22Rv1 (cell line): ENCODE data around the gene CD247.

Experiments used
- CTCF ChIP-seq: fragments of 450-650 bp; IDR thresholded peaks from 2 replicates; pipeline ENCODE4 v1.5.1; 2017; ENCODE audit warnings: mild to moderate bottlenecking
- ZFX ChIP-seq: fragments of 450-650 bp; IDR thresholded peaks from 2 replicates; pipeline ENCODE4 v1.6.1; 2017; ENCODE audit warnings: antibody characterized with exemption, borderline replicate concordance

DNA sequence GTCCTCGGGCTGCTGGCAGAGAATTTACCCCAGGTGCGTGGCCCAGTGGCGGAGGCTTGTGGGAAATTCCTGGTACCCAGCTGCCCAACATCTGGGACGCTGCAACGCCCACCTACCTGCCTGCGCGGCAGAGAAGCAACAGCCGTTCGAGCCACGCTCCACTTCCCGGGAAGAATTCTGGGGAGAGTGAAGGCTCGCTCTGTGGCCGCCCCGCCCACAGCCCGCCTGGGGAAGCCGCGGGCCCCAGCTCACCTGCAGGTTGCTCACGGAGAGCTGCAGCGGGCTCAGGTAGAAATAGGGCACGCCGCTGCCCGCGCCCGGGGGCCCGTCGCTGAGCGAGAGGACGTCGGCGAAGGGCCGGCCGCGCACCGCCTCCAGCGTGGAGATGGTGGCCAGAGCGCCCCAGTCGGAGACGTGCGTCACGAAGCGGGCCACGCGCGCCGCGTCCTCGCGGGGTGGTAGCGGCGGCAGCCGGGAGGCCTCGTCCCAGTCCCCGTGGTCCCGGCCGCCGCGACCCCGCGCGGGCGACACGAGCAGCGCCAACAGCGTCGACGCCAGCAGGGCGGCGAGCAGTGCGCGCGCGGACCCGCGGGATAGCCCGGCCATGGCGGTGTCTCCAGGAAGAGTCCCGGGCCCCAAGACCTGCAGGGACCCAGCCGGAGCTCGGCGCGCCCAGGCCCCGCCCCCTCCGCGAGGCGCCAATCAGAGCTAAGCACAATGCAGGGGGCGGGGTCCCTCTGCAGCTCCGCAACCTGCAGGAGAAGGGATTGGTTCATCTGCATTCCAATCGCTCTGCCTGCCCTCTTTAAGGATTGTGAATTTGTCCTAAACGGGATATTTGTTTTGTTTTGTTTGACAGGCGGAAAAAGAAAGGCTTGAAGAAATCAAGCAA is 35.1 kb upstream of the CD247 start, which contains the start of gene CREG1:
- TF ChIP-seq CTCF = 0 out of 2 replicates have a peak, but pooled peaks have one; percentile 6
- TF ChIP-seq ZFX = no peak
